Thyroid gland (tissue), 4 donors: Measurements from ENCODE around the gene PTPN13.

ENCODE experiments used
- POLR2A ChIP-seq, 2 donors: fragments of 450-650 bp; IDR thresholded peaks; one replicate each; pipeline ENCODE4 v1.6.1; 2017; ENCODE audit warnings: antibody characterized with exemption in 2 of 2, mild to moderate bottlenecking in 2 of 2, moderate library complexity in 1 of 2
- TF ChIP-seq, protein P1 (sequence below), 6 experiments: fragments of 200-600 bp in 3 of 6; fragments of 450-650 bp in 3 of 6; sonication (generic) in 3 of 6; IDR thresholded peaks; one replicate each; pipeline ENCODE4 v1.5.1; 2016 to 2019; ENCODE audit warnings: antibody characterized with exemption in 6 of 6, mild to moderate bottlenecking in 2 of 6, inconsistent platforms in 1 of 6, moderate library complexity in 1 of 6

DNA sequence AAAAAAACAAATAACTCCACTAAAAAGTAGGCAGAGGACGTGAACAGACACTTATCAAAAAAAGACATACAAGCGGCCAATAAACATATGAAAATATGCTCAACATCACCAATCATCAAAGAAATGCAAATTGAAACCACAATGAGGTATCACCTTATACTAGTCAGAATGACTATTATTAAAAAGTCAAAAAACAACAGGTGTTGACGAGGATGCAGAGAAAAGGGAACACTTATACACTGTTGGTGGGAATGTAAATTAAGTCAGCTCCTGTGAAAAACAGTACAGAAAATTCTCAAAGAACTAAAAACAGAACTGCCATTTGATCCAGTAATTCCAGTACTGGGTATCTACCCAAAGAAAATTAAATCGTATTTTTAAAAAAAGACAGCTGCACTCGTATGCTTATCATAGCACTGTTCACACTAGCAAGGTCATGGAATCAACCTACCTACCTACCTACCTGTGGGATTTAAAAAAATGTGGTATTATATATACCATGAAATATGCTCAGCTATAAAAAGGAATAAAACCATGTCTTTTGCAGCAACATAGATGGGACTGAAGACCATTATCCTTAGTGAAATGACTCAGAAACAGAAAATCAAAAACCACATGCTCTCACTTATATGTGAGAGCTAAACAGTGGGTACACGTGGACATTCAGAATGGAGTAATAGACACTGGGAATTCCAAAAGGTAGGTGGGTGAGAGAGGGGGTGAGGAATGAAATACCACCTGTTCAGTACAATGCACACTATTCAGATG is 24.8 kb upstream of the PTPN13 start:
- no peak for TF ChIP-seq POLR2A (IDR thresholded peaks at IDR 0.05)
- TF ChIP-seq, protein P1, sequence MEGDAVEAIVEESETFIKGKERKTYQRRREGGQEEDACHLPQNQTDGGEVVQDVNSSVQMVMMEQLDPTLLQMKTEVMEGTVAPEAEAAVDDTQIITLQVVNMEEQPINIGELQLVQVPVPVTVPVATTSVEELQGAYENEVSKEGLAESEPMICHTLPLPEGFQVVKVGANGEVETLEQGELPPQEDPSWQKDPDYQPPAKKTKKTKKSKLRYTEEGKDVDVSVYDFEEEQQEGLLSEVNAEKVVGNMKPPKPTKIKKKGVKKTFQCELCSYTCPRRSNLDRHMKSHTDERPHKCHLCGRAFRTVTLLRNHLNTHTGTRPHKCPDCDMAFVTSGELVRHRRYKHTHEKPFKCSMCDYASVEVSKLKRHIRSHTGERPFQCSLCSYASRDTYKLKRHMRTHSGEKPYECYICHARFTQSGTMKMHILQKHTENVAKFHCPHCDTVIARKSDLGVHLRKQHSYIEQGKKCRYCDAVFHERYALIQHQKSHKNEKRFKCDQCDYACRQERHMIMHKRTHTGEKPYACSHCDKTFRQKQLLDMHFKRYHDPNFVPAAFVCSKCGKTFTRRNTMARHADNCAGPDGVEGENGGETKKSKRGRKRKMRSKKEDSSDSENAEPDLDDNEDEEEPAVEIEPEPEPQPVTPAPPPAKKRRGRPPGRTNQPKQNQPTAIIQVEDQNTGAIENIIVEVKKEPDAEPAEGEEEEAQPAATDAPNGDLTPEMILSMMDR (IDR thresholded peaks at IDR 0.05), result no peak
